H1 (cell line): ENCODE results near the gene KLHL7.

Experiments
- CREB1 ChIP-seq: IDR thresholded peaks from 2 replicates; pipeline ENCODE4 v1.6.1; 2012; ENCODE audit warnings: inconsistent platforms
- EGR1 ChIP-seq: IDR thresholded peaks from 2 replicates; pipeline ENCODE4 v1.6.1; 2011; ENCODE audit warnings: low read depth, low read length, borderline replicate concordance
- EZH2 ChIP-seq: fragments of 200-600 bp; sonication (generic); IDR thresholded peaks from 2 replicates; pipeline ENCODE4 v1.7.1; 2012; ENCODE audit warnings: low read depth, mild to moderate bottlenecking, moderate library complexity, low read length, inconsistent platforms; ENCODE audit not compliant: severe bottlenecking
- GTF2F1 ChIP-seq: IDR thresholded peaks from 2 replicates; pipeline ENCODE4 v1.6.1; 2012; ENCODE audit warnings: low read depth, low read length, improper control_type of control experiment, borderline replicate concordance
- KDM1A ChIP-seq: fragments of 200-600, 300-600 bp; sonication (generic); IDR thresholded peaks from 2 replicates; pipeline ENCODE4 v1.7.1; 2016; ENCODE audit warnings: mild to moderate bottlenecking, low read length, borderline replicate concordance
- POLR2A ChIP-seq, 2 experiments: IDR thresholded peaks; 1 replicate in 1 of 2; 2 replicates in 1 of 2; pipeline ENCODE4 v1.6.1; 2011; ENCODE audit warnings: low read depth in 2 of 2, low read length in 2 of 2, mild to moderate bottlenecking in 2 of 2; ENCODE audit errors: control extremely low read depth in 1 of 2
- SIX5 ChIP-seq: IDR thresholded peaks from 2 replicates; pipeline ENCODE4 v1.6.1; 2011; ENCODE audit warnings: mild to moderate bottlenecking, low read depth, low read length
- TF ChIP-seq, protein P1 (sequence below), 3 experiments: IDR thresholded peaks; 1 replicate in 2 of 3; 2 replicates in 1 of 3; pipeline versions ENCODE4 v1.5.1 to v1.6.1; 2011; ENCODE audit warnings: low read length in 3 of 3, mild to moderate bottlenecking in 3 of 3, inconsistent platforms in 2 of 3, low read depth in 1 of 3, moderate library complexity in 1 of 3; ENCODE audit not compliant: insufficient read depth in 1 of 3; ENCODE audit errors: control extremely low read depth in 1 of 3

DNA sequence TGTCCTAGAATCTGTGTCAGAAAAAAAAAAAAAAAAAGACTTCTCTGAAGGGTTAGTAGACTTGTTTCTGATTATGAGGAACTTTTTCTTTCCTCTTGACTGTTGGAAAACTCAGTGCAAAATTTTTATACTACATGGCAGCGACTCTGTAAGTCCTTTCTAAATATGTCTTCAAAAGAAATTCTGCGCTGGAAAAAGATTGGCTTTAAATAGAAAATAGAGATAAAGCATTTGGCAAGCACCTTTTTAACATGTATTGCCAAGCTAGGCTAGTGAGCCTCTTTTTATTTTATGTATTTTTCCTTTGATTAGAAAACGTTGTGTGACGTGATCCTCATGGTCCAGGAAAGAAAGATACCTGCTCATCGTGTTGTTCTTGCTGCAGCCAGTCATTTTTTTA is 17.9 kb downstream of the KLHL7 start:
- TF ChIP-seq SIX5 (no peak), GTF2F1 (no peak), CREB1 (no peak), EGR1 (no peak), POLR2A (IDR thresholded peaks at IDR 0.05; ENCODE audit: control extremely low read depth in 1 of 2, low read depth in 2 of 2, low read length in 2 of 2) (no peak), EZH2 (no peak), KDM1A (no peak)
- TF ChIP-seq, protein P1, sequence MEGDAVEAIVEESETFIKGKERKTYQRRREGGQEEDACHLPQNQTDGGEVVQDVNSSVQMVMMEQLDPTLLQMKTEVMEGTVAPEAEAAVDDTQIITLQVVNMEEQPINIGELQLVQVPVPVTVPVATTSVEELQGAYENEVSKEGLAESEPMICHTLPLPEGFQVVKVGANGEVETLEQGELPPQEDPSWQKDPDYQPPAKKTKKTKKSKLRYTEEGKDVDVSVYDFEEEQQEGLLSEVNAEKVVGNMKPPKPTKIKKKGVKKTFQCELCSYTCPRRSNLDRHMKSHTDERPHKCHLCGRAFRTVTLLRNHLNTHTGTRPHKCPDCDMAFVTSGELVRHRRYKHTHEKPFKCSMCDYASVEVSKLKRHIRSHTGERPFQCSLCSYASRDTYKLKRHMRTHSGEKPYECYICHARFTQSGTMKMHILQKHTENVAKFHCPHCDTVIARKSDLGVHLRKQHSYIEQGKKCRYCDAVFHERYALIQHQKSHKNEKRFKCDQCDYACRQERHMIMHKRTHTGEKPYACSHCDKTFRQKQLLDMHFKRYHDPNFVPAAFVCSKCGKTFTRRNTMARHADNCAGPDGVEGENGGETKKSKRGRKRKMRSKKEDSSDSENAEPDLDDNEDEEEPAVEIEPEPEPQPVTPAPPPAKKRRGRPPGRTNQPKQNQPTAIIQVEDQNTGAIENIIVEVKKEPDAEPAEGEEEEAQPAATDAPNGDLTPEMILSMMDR (IDR thresholded peaks at IDR 0.05; ENCODE audit: control extremely low read depth in 1 of 3, insufficient read depth in 1 of 3, low read depth in 1 of 3, low read length in 3 of 3) = no peak
